Body of pancreas (tissue), 4 donors: ENCODE measurements around the gene CTSS. TPM values are rescaled to one million over a fixed set of nuclear protein-coding genes. Genes with fewer than 3 reads are reported as not detected.

Source experiments
- ATAC-seq: fragments of 150-250 bp; one replicate; pipeline ENCODE4 v1.9.1; 2016
- DNase-seq, 4 donors: peaks; one replicate each; pipeline ENCODE4 v3.0.0-alpha.2; 2019
- H3K27ac ChIP-seq, 4 donors: fragments of 200-600 bp; sonication (generic); 1 replicate in 3 of 4; 2 replicates in 1 of 4; pipeline versions ENCODE4 v1.5.1 to v1.6.1; 2016 to 2019; ENCODE audit warnings: mild to moderate bottlenecking in 1 of 4, mixed read lengths in 1 of 4, moderate library complexity in 1 of 4
- H3K27me3 ChIP-seq, 2 donors: fragments of 200-600 bp; sonication (generic); one replicate each; pipeline ENCODE4 v1.6.0; 2016; ENCODE audit warnings: mild to moderate bottlenecking in 1 of 2
- H3K36me3 ChIP-seq, 2 donors: fragments of 200-600 bp; sonication (generic); replicated peaks in 1 of 2; 2 replicates each; pipeline ENCODE4 v1.5.1; 2016; ENCODE audit warnings: low read depth in 2 of 2; ENCODE audit not compliant: insufficient read depth in 1 of 2
- H3K4me1 ChIP-seq: fragments of 200-600 bp; sonication (generic); one replicate; pipeline ENCODE4 v1.6.0; 2016
- H3K4me3 ChIP-seq, 2 donors: fragments of 200-600 bp; sonication (generic); 1 replicate in 1 of 2; 2 replicates in 1 of 2; pipeline ENCODE4 v1.5.1; 2016 to 2019
- H3K9me3 ChIP-seq, 3 donors: fragments of 200-600 bp; sonication (generic); 1 replicate in 2 of 3; 2 replicates in 1 of 3; pipeline ENCODE4 v1.5.1; 2016
- CTCF ChIP-seq, 7 experiments: fragments of 450-650 bp in 4 of 7; fragments of 200-600 bp in 3 of 7; sonication (generic) in 3 of 7; IDR thresholded peaks; one replicate each; pipeline ENCODE4 v1.5.1; 2016 to 2019; ENCODE audit warnings: antibody characterized with exemption in 7 of 7
- POLR2A ChIP-seq, 3 donors: fragments of 450-650 bp; IDR thresholded peaks; one replicate each; pipeline ENCODE4 v1.6.1; 2016; ENCODE audit warnings: antibody characterized with exemption in 3 of 3, mild to moderate bottlenecking in 2 of 3
- WGBS, 2 donors: methylation state at CpG; one replicate each; pipeline ENCODE4 v1.1.5; 2017; 5-methylcytosine and 5-hydroxymethylcytosine counted together
- intact Hi-C: fragments of 100-400 bp; cut with DNase I; formaldehyde crosslinking; loops from one replicate; pipeline ENCODE4 v1.15.1; 2023
- total RNA-seq, 2 donors: library from RNA; depleted of rRNA; stranded (reverse); fragments of >200 nt; gene quantifications; one replicate each; pipeline ENCODE4 v1.1.0, GENCODE V29; 2016

The CTSS gene
- total RNA-seq, 2 donors from 2014 or later: 3.6 to 30.6 TPM

GRCh38 chr1:150764617-150765101 is 919 bp downstream of the CTSS start:
- no peak overlapping the region for H3K4me3 ChIP-seq
- intact Hi-C loops: no loop called here
- H3K27ac ChIP-seq: peak overlapping the region in 2 of 4 donors; percentile 57 to 66
- no peak for DNase-seq
- H3K9me3 ChIP-seq: no peaks in the 10 kb centered on the region
- peak; percentile 64 for ATAC-seq
- H3K4me1 ChIP-seq: no peaks in the 10 kb centered on the region
- H3K36me3 ChIP-seq: no peaks in the 10 kb centered on the region
- H3K27me3 ChIP-seq: no peaks in the 10 kb centered on the region
- no peak for TF ChIP-seq POLR2A (IDR thresholded peaks at IDR 0.05)
- no peak for TF ChIP-seq CTCF (IDR thresholded peaks at IDR 0.05)
- WGBS, 2 donors: 43 to 47% methylated on average over 2 of the region's 2 CpGs

GRCh38 chr1:150763018-150763417 is 2.6 kb downstream of the CTSS start:
- Histone ChIP-seq H3K27ac (no peak overlapping the region), H3K27me3 (no peaks in the 10 kb centered on the region), H3K36me3 (no peaks in the 10 kb centered on the region), H3K4me3 (no peak overlapping the region), H3K9me3 (no peaks in the 10 kb centered on the region), H3K4me1 (no peaks in the 10 kb centered on the region)
- no peak for DNase-seq
- TF ChIP-seq POLR2A (IDR thresholded peaks at IDR 0.05) (no peak), CTCF (IDR thresholded peaks at IDR 0.05) (no peak)
- intact Hi-C loops: no loop called here
- ATAC-seq: no peak
- 73 to 80% methylated on average over 3 of the region's 3 CpGs for WGBS, 2 donors

- ATAC-seq (no peak), DNase-seq (no peak)
- Histone ChIP-seq H3K4me1 (no peaks in the 10 kb centered on the region), H3K4me3 (no peak overlapping the region), H3K27me3 (no peaks in the 10 kb centered on the region), H3K36me3 (no peaks in the 10 kb centered on the region), H3K9me3 (no peaks in the 10 kb centered on the region), H3K27ac (no peak overlapping the region)
- TF ChIP-seq CTCF (IDR thresholded peaks at IDR 0.05) (no peak), POLR2A (IDR thresholded peaks at IDR 0.05) (no peak)
- intact Hi-C loops: no loop called here
- 77 to 89% methylated on average over 2 of the region's 2 CpGs for WGBS, 2 donors
These were observed 3.0 kb downstream of the CTSS start for GRCh38 chr1:150762552-150762951.

GRCh38 chr1:150761801-150762200 is 3.8 kb downstream of the CTSS start:
- H3K9me3 ChIP-seq: no peaks in the 10 kb centered on the region
- no peak overlapping the region for H3K27ac ChIP-seq
- no peak for TF ChIP-seq POLR2A (IDR thresholded peaks at IDR 0.05)
- no peak for TF ChIP-seq CTCF (IDR thresholded peaks at IDR 0.05)
- DNase-seq: no peak
- no peak for ATAC-seq
- 89 to 91% methylated on average over 1 of the region's 1 CpG for WGBS, 2 donors
- H3K4me1 ChIP-seq: no peaks in the 10 kb centered on the region
- no peaks in the 10 kb centered on the region for H3K27me3 ChIP-seq
- H3K4me3 ChIP-seq: no peak overlapping the region
- intact Hi-C loops: no loop called here
- H3K36me3 ChIP-seq: no peaks in the 10 kb centered on the region

GRCh38 chr1:150760013-150760412 is 5.6 kb downstream of the CTSS start:
- DNase-seq (no peak), ATAC-seq (no peak)
- Histone ChIP-seq H3K9me3 (no peaks in the 10 kb centered on the region), H3K4me1 (no peaks in the 10 kb centered on the region), H3K36me3 (peaks cover 0 to 2% of the 10 kb centered on the region in 2 donors), H3K27me3 (no peaks in the 10 kb centered on the region), H3K4me3 (no peak overlapping the region), H3K27ac (no peak overlapping the region)
- no peak for TF ChIP-seq CTCF (IDR thresholded peaks at IDR 0.05)
- no peak for TF ChIP-seq POLR2A (IDR thresholded peaks at IDR 0.05)
- WGBS, 2 donors: 68 to 83% methylated on average over 3 of the region's 3 CpGs
- intact Hi-C loops: no loop called here
